Activated T-cell treated with anti-CD3 and anti-CD28 coated beads, Interleukin-2, amount 50 U/mL, for 48 hours (primary cell): ENCODE data around the gene C2orf49.

Experiments
- DNase-seq, 2 experiments: peaks; one replicate each; pipeline ENCODE4 v3.0.0-alpha.2; 2020

C2orf49 gene

DNA sequence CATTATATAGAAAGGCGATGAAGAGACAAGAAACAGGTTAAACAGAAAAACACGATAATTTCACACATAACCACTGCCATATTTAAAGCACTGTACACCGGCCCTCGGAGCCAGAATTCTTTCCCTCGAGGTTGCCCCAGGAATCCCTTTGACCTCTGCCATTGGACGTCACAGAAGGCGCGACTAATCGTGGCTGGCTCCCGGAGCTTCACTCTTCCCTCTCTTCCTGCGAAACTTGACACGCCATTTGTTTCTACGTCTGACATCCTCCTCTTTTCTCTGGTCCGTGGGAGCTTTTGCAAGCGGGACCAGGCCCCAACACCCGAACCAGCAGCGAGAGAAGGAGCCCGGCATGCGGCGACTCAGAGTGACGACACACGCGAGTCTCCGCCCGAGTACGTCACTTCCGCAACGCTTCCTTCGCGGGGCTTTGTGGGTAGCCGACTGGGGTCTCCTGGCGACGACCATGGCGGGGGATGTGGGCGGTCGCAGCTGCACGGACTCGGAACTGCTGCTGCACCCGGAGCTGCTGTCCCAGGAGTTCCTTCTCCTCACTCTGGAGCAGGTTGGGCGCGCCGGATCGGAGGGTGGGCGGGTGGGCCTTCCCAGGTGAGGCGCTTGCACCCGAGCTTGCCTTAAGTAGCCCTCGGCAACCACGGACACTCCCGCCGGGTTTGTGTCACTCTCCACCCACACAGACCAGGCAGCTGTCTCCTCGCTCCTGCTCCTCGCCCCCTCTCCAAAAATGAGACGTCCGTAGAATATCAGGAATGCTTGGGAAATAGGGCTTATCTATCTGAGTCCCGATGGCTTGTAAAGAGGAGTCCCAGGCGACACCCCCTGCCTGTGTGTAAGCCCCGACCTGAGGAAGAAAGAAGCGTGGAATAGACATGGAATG lies at the start of gene C2orf49:
C2orf49 (plus strand) TSS at position 419 of the 898 bp plus-strand sequence; CDS start at position 467, 48 bp downstream.
- peak; percentile 93 to 94 for DNase-seq

- DNase-seq: peak; percentile 43 to 50
Measured at GRCh38 chr2:105287692-105288091, 49.6 kb upstream of the C2orf49 start.

GRCh38 chr2:105288133-105288532 lies 49.2 kb upstream of the C2orf49 start:
- DNase-seq: no peak

GRCh38 chr2:105290981-105291660 lies 46.2 kb upstream of the C2orf49 start:
- DNase-seq: no peak

- DNase-seq: no peak
Measured at GRCh38 chr2:105291981-105292380, 45.4 kb upstream of the C2orf49 start.

DNA sequence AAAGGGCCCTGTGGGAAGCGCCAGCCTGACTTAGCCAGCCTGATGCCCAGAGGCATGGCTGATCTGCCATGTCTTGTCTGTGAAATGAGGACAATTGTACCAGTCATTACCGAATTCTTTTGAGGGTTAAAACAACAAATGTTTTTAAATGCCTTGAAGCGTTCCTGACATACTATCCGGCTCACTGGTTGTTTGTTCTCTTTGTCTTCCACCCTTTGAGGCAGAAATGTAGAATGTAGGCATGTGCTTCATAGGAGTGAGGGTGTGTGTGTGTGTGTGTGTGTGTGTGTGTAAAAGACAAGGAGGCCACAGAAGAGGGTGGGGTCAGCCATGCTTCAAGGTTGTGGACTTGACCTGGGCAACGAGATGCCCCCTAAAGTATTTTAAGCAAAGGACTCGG lies 43.3 kb upstream of the C2orf49 start:
- DNase-seq: no peak

GRCh38 chr2:105294844-105295481 lies 42.4 kb upstream of the C2orf49 start:
- DNase-seq: peak in 1 of 2 experiments; percentile 27

GRCh38 chr2:105296017-105296611 lies 41.2 kb upstream of the C2orf49 start:
- DNase-seq: no peak

DNA sequence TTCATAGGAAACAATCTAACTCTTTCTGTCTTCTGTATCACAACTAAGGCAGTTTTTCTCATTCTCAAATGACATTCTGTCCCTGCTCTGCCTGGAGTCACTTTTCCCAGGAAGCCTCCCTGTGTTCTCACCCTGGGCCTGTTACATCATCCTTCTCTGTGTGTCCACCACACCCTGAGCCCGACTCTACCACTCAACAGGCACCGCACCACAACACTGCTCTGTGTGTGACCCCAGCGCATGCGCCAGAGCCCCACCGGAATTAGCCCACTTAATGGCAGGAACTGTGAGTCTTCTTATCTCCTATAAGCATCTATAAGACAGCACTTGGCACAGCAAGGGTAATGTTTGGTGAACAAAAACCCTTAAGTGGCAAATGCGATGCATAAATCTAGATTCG lies 40.1 kb upstream of the C2orf49 start:
- DNase-seq: no peak

DNA sequence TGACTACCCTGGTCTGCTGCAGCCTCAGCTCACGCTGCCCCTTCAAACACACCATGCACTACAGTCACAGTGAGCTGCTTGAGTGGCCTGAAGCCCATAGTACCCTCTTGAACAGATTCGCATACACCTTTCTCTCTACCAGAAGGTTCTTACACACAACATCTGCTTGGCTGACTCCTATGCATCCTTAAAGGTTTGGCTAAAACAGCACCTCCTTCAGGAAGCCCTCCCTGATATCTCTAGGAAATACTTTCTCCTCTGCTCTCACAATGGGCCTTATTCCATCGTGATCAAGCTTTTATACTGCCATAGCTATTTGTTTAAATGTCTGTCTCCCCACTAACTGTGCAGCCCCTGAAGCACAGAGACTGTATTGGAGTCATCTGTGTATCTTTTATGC lies 39.3 kb upstream of the C2orf49 start:
- DNase-seq: no peak

DNA sequence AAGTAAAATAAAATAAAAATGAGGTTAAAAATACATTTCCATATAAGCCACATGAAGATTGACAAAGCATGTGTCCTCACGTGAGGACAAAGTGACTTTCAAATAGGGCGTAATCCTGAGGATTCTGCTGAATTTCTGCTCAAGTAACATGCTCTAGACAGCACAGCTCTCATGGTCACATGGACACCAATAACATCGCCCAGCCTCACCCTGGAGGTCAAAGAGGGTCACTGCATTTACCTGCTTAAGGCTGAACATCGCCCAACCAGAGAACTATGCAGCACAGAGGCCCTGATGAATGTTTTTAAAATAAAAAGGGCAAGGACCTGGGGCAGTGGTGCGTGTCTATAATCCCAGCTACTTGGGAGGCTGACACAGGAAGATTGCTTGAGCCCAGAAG lies 38.0 kb upstream of the C2orf49 start:
- no peak for DNase-seq

DNA sequence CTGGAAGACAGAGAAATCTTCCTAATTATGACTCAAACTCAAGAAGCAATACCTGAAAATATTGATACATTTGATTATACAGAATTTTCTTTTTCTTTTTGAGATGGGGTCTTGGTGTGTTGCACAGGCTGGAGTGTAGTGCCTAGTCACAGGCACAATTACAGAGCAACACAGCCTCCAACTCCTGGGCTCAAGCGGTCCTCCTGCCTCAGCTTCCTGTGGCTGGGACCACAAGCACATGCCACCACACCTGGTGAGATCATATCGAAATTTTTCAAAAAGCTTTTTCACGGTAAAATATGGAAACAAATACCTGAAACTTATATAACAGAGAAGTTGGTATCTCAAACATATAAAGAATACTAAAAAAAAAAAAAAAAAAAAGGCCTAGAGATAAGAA lies 35.7 kb upstream of the C2orf49 start:
- DNase-seq: no peak

DNA sequence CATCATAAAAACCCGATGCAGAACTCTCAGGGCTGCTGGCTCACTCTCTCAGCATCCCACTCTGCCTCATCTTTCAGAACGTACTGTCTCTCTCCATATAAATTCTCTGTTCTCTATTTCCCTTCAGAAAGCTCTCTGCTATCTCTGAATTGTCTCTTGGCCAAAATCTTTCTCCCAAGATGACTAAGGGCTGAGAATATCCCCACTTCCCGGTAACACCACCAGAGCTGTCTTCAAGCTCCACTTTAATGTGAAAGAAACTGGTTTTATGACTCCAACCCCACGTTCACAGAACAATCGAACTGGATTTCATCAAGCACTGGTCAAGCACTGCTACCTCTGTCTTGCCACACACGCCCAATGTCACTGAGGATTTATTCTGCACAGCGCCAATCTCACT lies 30.2 kb upstream of the C2orf49 start:
- no peak for DNase-seq

GRCh38 chr2:105307550-105307949 lies 29.8 kb upstream of the C2orf49 start:
- no peak for DNase-seq

DNA sequence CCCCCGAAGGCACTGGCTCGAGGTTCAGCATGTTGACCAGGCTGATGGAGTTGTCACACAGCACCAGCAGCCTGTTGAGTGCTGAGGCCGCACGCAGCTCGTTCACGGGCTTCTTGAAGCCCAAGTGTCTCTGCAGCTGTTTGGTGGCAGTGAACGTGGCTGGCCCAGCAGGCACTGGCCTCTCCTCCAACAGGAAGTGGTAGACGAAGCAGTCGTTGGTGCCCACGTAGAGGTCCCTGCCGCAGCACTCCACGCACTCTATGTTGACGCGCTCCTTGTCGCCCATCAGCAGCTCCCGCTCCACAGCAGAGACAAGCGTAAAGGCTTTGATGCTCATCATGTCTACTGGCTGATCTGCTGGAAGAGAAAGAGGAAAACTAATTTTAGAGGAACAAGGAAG lies 29.4 kb upstream of the C2orf49 start:
- DNase-seq: no peak

- DNase-seq: no peak
Measured at GRCh38 chr2:105308382-105309146, 28.8 kb upstream of the C2orf49 start.

DNA sequence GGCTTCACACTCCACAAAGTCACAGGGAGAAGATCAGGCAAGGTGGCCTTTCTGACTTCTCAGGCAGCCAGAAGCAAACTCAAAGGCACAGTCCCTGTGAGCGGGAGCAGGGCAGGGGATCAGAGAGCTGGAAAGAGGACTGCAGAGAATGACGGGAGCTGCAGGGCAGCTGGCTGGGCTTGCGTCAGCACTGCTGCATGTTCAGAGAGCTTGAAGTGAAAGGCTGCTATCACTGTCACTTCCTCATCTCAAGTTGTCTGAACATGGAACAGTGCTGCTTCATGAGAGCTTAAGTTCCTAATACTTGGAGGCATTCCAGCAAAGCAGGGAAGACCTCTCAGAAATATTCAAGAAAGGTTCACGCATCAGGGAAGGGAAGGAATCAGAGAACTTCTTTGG lies 28.2 kb upstream of the C2orf49 start:
- DNase-seq: no peak

DNA sequence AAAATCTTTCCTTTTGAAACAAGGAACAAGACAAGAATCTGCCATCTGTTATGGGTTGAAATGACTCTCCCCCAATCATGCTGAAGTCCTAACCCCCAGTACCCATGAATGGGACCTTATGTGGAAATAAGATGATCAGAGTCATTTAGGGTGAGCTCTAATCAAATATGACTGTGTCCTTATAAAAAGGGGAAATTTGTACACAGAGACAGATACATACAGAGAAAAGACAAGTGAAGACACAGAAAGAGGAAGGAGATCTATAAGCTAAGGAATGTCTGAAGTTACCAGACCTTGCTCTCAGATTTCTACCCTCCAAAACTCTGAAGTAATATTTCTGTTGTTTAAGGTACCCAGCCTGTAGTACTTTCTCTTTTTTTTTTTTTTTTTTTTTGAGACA lies 23.5 kb upstream of the C2orf49 start:
- DNase-seq: no peak

DNA sequence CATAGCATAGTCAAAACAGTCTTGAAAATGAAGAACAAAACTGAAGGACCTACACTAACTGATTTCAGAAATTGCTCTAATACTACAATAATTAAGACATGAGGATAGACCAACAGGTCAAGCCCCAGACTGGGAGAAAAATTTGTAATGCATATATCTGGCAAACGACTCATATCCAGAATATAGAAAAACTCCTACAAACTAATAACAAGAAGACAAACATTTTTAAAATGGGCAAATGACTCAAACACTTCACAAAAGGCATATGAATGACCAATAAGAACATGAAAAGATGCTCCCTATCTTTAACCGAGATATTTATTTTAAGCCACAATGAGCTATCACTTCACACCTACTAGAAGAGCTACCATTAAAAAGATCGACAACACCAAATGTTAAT lies 22.0 kb upstream of the C2orf49 start:
- DNase-seq: no peak

DNA sequence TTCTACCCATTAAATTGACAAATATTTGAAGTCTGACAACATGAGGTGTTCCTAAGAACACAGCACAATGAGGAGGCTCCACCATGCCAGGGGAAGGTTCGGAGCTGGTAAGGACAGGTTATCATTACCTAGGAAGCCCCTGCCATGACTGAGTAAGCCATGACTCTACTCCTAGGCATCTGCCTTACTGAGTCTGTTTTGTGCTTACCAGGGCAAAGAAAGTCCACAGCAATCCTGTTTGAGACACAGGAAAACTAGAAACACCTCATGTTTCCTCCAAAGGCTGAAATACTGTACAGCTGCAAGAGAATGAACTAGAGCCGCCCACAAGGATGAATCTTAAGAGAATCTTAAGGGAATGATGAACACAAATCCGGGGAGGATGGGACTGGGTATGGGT lies 19.4 kb upstream of the C2orf49 start:
- DNase-seq: no peak

GRCh38 chr2:105320651-105321215 lies 16.6 kb upstream of the C2orf49 start:
- no peak for DNase-seq
